ENCODE data around the gene TMEM240. TPM values are rescaled to one million over a fixed set of nuclear protein-coding genes. Genes with fewer than 3 reads are reported as not detected.
"Not testable (repeated sequence)": the region's sequence is repeated elsewhere in the genome, so short reads cannot be mapped to it uniquely, and the experiment has no call there.

Gene TMEM240
- total RNA-seq, 1 donor from 2014 or later: 0.53 TPM

- Histone ChIP-seq H3K27me3 (ENCODE audit: control insufficient read depth, insufficient read depth, low read length) (no peaks in the 10 kb centered on the region), H3K36me3 (ENCODE audit: control insufficient read depth, insufficient read depth, low read length) (peaks cover 2% of the 10 kb centered on the region), H3K4me3 (ENCODE audit: low read depth, low read length) (no peak overlapping the region)
- FAIRE-seq (no peak), DNase-seq (ENCODE audit: low read depth) (no peak)
- TF ChIP-seq CTCF (IDR thresholded peaks at IDR 0.05; ENCODE audit: insufficient read depth, low read length, severe bottlenecking): no peak
Observed at GRCh38 chr1:1536938-1537546, 3.4 kb downstream of the TMEM240 start.

GRCh38 chr1:1536019-1536937 is 4.1 kb downstream of the TMEM240 start:
- Histone ChIP-seq H3K4me3 (ENCODE audit: low read depth, low read length) (no peak overlapping the region), H3K27me3 (ENCODE audit: control insufficient read depth, insufficient read depth, low read length) (no peaks in the 10 kb centered on the region), H3K36me3 (ENCODE audit: control insufficient read depth, insufficient read depth, low read length) (peaks cover under 1% of the 10 kb centered on the region)
- TF ChIP-seq CTCF (IDR thresholded peaks at IDR 0.05; ENCODE audit: insufficient read depth, low read length, severe bottlenecking): no peak
- no peak for FAIRE-seq
- no peak for DNase-seq (ENCODE audit: low read depth)

GRCh38 chr1:1535201-1536018 is 5.0 kb downstream of the TMEM240 start:
- Histone ChIP-seq H3K36me3 (ENCODE audit: control insufficient read depth, insufficient read depth, low read length) (no peaks in the 10 kb centered on the region), H3K4me3 (ENCODE audit: low read depth, low read length) (no peak overlapping the region), H3K27me3 (ENCODE audit: control insufficient read depth, insufficient read depth, low read length) (no peaks in the 10 kb centered on the region)
- no peak for DNase-seq (ENCODE audit: low read depth)
- no peak for TF ChIP-seq CTCF (IDR thresholded peaks at IDR 0.05; ENCODE audit: insufficient read depth, low read length, severe bottlenecking)
- FAIRE-seq: no peak

- peaks cover 2% of the 10 kb centered on the region for H3K36me3 ChIP-seq (ENCODE audit: control insufficient read depth, insufficient read depth, low read length)
- no peaks in the 10 kb centered on the region for H3K27me3 ChIP-seq (ENCODE audit: control insufficient read depth, insufficient read depth, low read length)
- no peak for TF ChIP-seq CTCF (IDR thresholded peaks at IDR 0.05; ENCODE audit: insufficient read depth, low read length, severe bottlenecking)
- DNase-seq (ENCODE audit: low read depth) (no peak), FAIRE-seq (no peak)
- no peak overlapping the region for H3K4me3 ChIP-seq (ENCODE audit: low read depth, low read length)
Observed at GRCh38 chr1:1534401-1535154, 5.8 kb downstream of the TMEM240 start.

- not testable (repeated sequence) for FAIRE-seq; H3K4me3 ChIP-seq (ENCODE audit: low read depth, low read length); DNase-seq (ENCODE audit: low read depth); H3K36me3 ChIP-seq (ENCODE audit: control insufficient read depth, insufficient read depth, low read length); H3K27me3 ChIP-seq (ENCODE audit: control insufficient read depth, insufficient read depth, low read length)
Observed at GRCh38 chr1:1533894-1534291, 6.5 kb downstream of the TMEM240 start.

- not testable (repeated sequence) for H3K27me3 ChIP-seq (ENCODE audit: control insufficient read depth, insufficient read depth, low read length); H3K4me3 ChIP-seq (ENCODE audit: low read depth, low read length); H3K36me3 ChIP-seq (ENCODE audit: control insufficient read depth, insufficient read depth, low read length); FAIRE-seq; DNase-seq (ENCODE audit: low read depth)
Observed at GRCh38 chr1:1533176-1533893, 7.1 kb downstream of the TMEM240 start.

Measured in bronchial epithelial cell (primary cell).